PFSK-1 (cell line): ENCODE data around the gene FANK1. TPM values are rescaled to one million over a fixed set of nuclear protein-coding genes. Genes with fewer than 3 reads are reported as not detected.

Experiments used
- FOXP2 ChIP-seq: optimal IDR thresholded peaks from 2 replicates; pipeline ENCODE3; 2011; ENCODE audit warnings: borderline replicate concordance, control low read depth, inconsistent platforms; ENCODE audit not compliant: insufficient read depth; ENCODE audit errors: extremely low read length, extremely low read depth
- POLR2AphosphoS5 ChIP-seq: IDR thresholded peaks from 2 replicates; pipeline ENCODE4 v1.6.1; 2012; ENCODE audit warnings: low read depth, mild to moderate bottlenecking, control low read depth, low read length, moderate library complexity
- REST ChIP-seq, 2 experiments: IDR thresholded peaks; 2 replicates each; pipeline versions ENCODE4 v1.6.1 to v1.8.0; 2011 to 2012; ENCODE audit warnings: low read depth in 2 of 2, low read length in 2 of 2, control low read depth in 1 of 2, inconsistent platforms in 1 of 2, mild to moderate bottlenecking in 1 of 2, moderate library complexity in 1 of 2; ENCODE audit not compliant: insufficient read depth in 1 of 2
- SIN3A ChIP-seq: IDR thresholded peaks from 2 replicates; pipeline ENCODE4 v1.6.1; 2012; ENCODE audit warnings: mild to moderate bottlenecking, low read length, moderate library complexity, borderline replicate concordance; ENCODE audit not compliant: insufficient read depth
- TAF1 ChIP-seq: IDR thresholded peaks from 2 replicates; pipeline ENCODE4 v1.6.1; 2012; ENCODE audit warnings: low read length, control low read depth, borderline replicate concordance; ENCODE audit not compliant: insufficient read depth
- polyA plus RNA-seq: library from polyadenylated mRNA; unstranded; fragments of >200 nt; gene quantifications from one replicate; pipeline ENCODE4 v1.2.1, GENCODE V29; 2012; ENCODE audit warnings: low read depth, missing spikeins; ENCODE audit not compliant: insufficient read length

FANK1 gene
- polyA plus RNA-seq, result not detected

- peak; percentile 32; the same call in 1 of the 2 replicates for TF ChIP-seq SIN3A
Observed at GRCh38 chr10:125896088-125896934, at the start of gene FANK1. Gene FANK1 (plus strand): TSS chr10:125896564. CDS start chr10:125896643, 79 bp downstream.

- TF ChIP-seq FOXP2 (no peak), REST (IDR thresholded peaks at IDR 0.05; ENCODE audit: insufficient read depth in 1 of 2, low read depth in 2 of 2, low read length in 2 of 2) (no peak)
Observed at GRCh38 chr10:125846894-125847293, 49.5 kb upstream of the FANK1 start.

- TF ChIP-seq SIN3A (no peak), REST (IDR thresholded peaks at IDR 0.05; ENCODE audit: insufficient read depth in 1 of 2, low read depth in 2 of 2, low read length in 2 of 2) (no peak), TAF1 (no peak), FOXP2 (no peak)
Observed at GRCh38 chr10:125848371-125848770, 48.0 kb upstream of the FANK1 start.

- no peak for TF ChIP-seq POLR2AphosphoS5
- TF ChIP-seq SIN3A, result no peak
- TF ChIP-seq FOXP2, result no peak
- TF ChIP-seq TAF1, result no peak
- no peak for TF ChIP-seq REST (IDR thresholded peaks at IDR 0.05; ENCODE audit: insufficient read depth in 1 of 2, low read depth in 2 of 2, low read length in 2 of 2)
Observed at GRCh38 chr10:125848857-125849256, 47.5 kb upstream of the FANK1 start.

- TF ChIP-seq TAF1 (no peak), SIN3A (no peak), POLR2AphosphoS5 (no peak), REST (IDR thresholded peaks at IDR 0.05; ENCODE audit: insufficient read depth in 1 of 2, low read depth in 2 of 2, low read length in 2 of 2) (no peak), FOXP2 (no peak)
Observed at GRCh38 chr10:125849448-125849847, 46.9 kb upstream of the FANK1 start.
